22Rv1 (cell line): ENCODE results near the gene MKS1.

ENCODE experiments used
- H3K27ac ChIP-seq: fragments of 450-650 bp; 2 replicates; pipeline ENCODE4 v1.5.1; 2017
- CTCF ChIP-seq: fragments of 450-650 bp; IDR thresholded peaks from 2 replicates; pipeline ENCODE4 v1.5.1; 2017; ENCODE audit warnings: mild to moderate bottlenecking
- ZFX ChIP-seq: fragments of 450-650 bp; IDR thresholded peaks from 2 replicates; pipeline ENCODE4 v1.6.1; 2017; ENCODE audit warnings: antibody characterized with exemption, borderline replicate concordance

Gene MKS1

GRCh38 chr17:58158181-58158580 lies 60.9 kb downstream of the MKS1 start:
- TF ChIP-seq CTCF (no peak), ZFX (no peak)
- H3K27ac ChIP-seq: no peak overlapping the region

- peak overlapping the region; percentile 50 for H3K27ac ChIP-seq
- TF ChIP-seq ZFX (no peak), CTCF (no peak)
These were observed 61.9 kb downstream of the MKS1 start for GRCh38 chr17:58156839-58157803.
